ENCODE results near the gene ORM2.
"Not testable (repeated sequence)": the region's sequence is repeated elsewhere in the genome, so short reads cannot be mapped to it uniquely, and the experiment has no call there.

Gene ORM2

GRCh38 chr9:114314881-114315722 is 14.6 kb upstream of the ORM2 start:
- DNase-seq = no peak

DNA sequence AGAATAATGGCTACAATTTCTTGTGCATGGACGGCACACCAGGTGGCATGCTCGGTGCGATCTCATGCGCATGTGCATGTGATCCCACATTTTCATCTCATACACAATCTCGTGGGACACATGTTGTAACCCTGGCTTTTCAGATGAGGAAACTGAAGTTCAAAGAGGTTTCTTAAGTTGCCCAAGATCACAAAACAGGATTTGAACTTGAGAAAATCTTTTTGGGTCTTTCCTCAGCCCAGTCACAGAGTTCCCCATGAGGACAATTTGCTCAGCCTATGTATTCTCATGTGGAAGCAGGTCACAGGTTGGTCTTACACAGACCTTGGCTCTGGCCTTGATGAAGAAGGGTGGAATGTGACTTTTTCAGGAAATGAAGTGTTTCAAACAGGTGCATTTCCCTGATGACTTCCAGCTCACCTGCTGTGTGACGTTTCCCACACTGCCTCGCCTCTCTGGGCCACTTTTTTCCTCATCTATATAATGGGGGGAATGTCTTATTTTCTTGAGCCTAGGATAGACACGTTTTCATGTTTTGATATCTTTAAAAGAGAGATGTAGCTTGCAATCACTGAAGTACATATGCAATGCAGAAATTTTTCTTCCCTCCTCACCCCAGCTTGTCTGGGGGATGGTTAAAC is 13.8 kb upstream of the ORM2 start:
- no peak for DNase-seq

DNA sequence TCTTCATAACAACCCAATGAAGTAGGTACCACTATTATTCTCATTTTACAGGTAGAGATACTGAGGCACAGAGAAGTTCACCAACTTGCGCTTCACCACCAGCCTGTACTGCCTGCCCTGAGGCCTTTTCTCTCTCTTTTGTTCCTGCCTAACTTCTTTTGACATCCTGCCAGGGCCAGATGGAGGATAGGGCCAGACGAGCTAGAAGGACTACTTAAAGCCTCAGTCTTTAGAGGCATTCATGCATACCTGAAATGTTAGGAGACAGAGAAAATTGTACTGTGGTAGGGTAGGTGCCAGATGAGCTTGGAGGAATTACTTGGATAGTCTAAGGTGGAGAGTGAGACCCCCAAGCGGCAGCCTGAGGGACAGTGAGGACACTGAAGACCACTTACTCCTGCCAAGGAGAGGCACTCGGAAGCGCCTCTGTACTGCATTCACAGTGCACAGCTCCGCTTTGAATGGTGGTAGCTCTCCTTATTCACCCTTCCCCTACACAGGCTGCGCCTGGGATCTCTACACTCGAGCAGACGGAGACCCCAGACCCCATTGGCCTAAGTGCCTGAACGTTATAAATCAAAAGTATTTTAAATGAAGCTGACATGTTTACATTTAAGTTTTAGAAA is 13.0 kb upstream of the ORM2 start:
- no peak for DNase-seq

GRCh38 chr9:114317665-114318357 is 11.9 kb upstream of the ORM2 start:
- peak; percentile 59 for DNase-seq

- no peak for DNase-seq
Observed at GRCh38 chr9:114318416-114318815, 11.3 kb upstream of the ORM2 start.

DNA sequence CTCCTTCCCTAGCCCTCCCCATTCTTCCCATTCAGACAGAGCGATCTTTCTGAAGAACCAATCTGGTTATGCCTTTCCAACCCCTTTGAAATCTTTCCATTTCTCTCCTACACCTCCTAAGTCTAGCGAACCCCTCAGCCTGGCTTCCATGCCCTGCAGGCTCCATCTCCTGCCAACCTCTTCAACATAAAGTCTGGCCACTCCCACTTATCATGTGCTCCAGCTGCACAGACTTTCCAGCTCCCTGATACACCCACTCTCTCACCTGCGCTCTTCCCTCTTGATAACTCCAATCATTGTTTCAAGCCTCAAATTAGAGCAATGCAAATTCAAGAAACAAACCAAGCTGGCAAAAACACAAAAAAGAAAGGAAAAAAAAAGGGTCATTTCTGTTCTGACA is 10.5 kb upstream of the ORM2 start:
- no peak for DNase-seq

DNA sequence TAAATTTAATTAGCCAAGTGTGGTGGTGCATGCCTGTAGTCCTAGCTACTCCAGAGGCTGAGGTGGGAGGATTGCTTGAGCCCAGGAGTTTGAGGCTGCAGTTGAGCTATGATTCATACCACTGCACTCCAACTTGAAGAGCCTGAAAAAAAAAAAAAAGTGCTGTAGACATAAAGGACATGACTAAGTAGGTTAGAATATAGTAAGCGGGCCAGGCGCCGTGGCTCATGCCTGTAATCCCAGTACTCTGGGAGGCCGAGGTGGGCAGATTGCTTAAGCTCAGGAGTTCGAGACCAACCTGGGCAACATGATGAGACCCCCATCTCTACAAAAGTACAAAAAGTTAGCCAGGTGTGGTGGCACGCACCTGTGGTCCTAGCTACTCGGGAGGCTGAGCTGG is 9.0 kb upstream of the ORM2 start:
- peak; percentile 72 for DNase-seq

DNA sequence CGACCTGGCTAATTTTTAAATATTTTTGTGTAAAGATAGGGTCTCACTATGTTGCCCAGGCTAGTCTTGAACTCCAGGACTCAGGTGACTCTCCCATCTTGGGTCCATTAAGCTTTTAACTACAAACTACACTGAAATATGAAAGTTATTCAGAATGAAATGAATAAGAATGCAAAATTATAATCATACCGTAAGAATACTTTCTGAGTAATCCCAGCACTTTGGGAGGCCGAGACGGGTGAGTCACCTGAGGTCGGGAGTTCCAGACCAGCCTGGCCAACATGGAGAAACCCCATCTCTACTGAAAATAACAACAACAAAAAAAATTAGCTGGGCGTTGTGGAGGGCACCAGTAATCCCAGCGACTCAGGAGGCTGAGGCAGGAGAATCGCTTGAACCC is 7.9 kb upstream of the ORM2 start:
- peak; percentile 79 for DNase-seq

DNA sequence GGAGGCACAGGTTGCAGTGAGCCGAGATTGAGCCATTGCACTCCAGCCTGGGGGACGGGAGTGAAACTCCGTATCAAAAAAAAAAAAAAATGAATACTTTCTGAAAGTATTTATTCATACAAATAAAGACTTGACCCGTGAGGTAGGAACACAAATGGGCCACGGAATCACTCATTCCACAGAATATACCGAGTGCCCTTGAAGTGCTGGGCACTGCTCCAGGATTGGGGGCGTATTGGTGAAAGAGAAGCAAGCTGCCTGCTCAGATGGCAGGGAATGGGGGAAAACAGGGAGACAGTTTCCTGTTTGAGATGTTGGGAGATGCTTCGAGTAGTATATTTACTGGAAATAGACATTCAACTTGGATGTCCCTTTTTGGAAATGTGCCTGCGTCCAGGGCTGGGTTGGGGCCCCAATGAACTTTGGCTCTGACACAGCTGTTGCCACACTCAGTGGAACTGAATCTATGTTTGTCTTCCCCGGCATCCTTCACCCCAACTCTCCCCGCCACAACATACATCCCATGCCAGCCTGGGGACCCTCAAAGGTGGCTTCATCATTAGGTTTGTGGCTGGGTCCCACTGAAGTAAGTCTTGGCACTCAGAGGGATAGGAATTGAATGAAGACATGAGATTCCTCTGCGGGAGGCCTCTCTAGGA is 7.4 kb upstream of the ORM2 start:
- DNase-seq = not testable (repeated sequence)

- not testable (repeated sequence) for DNase-seq
Observed at GRCh38 chr9:114322831-114323531, 6.7 kb upstream of the ORM2 start, which contains the start of gene ORM1. Gene ORM1, plus strand, starts transcription at chr9:114323098. Its CDS starts 36 bp downstream, at chr9:114323134.

DNA sequence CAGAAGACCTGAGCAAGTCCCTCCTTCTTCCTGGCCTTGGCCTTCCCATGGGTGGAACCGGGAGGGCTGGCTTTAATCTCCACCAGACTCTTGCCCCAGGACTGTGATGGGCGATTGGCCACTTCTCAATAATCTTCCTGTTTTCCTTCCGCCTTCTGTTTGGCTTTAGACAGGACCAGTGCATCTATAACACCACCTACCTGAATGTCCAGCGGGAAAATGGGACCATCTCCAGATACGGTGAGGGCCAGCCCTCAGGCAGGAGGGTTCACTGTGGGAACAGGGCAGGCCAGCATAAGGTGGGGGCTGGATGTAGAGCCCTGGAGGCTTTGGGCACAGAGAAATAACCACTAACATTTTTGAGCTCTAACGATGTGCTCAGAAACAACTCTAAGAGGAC is 5.8 kb upstream of the ORM2 start:
- not testable (repeated sequence) for DNase-seq

DNA sequence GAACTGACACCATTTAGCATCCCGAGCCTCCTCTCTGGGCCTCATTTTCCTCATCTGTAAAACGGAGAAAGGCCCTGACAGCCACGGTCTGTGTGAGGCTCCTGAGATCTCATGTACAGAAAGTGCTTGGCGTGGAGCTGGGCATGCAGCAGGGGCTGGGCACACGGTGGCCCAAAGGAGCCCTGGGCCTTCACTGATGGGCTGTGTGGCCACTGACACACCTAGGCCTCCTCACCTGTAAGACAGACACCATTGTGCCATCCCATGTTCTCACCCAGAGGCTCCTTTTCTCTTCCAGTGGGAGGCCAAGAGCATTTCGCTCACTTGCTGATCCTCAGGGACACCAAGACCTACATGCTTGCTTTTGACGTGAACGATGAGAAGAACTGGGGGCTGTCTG is 5.2 kb upstream of the ORM2 start:
- DNase-seq = no peak

DNA sequence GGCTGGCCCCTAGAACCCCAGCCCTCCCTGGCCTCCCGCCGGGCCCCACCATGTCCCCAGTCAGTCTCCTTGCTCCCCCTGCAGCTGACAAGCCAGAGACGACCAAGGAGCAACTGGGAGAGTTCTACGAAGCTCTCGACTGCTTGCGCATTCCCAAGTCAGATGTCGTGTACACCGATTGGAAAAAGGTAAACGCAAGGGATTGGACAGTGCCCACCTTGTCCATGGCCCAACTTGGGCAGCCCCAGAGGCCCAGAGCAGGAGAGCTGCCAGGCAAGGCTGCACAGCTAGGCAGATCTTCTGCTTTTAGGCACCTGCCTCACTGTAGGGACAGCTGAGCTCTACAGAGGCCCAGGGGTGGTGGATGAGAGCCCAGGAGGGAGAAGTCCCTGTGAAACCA is 4.7 kb upstream of the ORM2 start:
- DNase-seq = not testable (repeated sequence)

- DNase-seq = not testable (repeated sequence)
Observed at GRCh38 chr9:114325684-114326254, 3.9 kb upstream of the ORM2 start.

GRCh38 chr9:114327749-114328148 is 1.9 kb upstream of the ORM2 start:
- DNase-seq = no peak

- not testable (repeated sequence) for DNase-seq
Observed at GRCh38 chr9:114328357-114328820, 1.3 kb upstream of the ORM2 start.

DNA sequence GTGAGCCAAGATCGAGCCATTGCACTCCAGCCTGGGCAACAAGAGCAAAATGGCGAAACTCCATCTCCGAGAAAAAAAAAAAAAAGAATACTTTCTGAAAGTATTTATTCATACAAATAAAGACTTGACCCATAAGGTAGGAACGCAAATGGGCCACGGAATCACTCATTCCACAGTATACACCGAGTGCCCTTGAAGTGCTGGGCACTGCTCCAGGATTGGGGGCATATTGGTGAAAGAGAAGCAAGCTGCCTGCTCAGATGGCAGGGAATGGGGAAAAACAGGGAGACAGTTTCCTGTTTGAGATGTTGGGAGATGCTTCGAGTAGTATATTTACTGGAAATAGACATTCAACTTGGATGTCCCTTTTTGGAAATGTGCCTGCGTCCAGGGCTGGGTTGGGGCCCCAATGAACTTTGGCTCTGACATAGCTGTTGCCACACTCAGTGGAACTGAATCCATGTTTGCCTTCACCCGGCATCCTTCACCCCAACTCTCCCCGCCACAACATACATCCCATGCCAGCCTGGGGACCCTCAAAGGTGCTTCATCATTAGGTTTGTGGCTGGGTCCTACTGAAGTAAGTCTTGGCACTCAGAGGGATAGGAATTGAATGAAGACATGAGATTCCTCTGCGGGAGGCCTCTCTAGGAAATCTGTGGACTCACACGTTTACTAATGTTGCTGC is 588 bp upstream of the ORM2 start:
- not testable (repeated sequence) for DNase-seq

DNA sequence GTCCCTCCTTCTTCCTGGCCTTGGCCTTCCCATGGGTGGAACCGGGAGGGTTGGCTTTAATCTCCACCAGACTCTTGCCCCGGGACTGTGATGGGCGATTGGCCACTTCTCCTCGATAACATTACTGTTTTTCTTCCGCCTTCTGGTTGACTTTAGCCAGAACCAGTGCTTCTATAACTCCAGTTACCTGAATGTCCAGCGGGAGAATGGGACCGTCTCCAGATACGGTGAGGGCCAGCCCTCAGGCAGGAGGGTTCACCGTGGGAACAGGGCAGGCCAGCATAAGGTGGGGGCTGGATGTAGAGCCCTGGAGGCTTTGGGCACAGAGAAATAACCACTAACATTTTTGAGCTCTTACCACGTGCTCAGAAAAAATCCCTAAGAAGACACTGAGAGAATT is 967 bp downstream of the ORM2 start:
- DNase-seq = no peak

GRCh38 chr9:114331229-114332195 is 1.8 kb downstream of the ORM2 start:
- DNase-seq = not testable (repeated sequence)
